ENCODE data around the gene SPATA31C1.
"Not testable (repeated sequence)": the region's sequence is repeated elsewhere in the genome, so short reads cannot be mapped to it uniquely, and the experiment has no call there.

SPATA31C1 gene

DNA sequence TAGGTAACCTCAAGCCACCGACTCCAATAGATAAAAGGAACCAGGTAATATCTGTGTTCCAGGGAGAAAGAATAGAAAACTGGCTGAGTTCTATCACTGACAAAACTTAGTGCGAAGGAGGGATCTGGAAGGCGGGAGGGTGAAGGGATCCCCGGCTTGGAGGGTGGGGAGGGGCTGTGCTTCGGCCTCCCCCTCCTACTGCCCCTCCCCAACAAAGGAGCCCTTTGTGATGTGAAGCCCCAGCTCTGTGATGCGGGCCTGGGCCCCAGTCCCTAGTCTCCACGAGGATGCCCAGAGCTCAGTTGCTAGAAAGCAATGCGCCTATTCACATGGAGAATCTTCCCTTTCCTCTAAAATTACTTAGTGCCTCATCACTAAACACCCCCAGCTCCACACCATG is at the start of gene SPATA31C1:
TSS of gene SPATA31C1 (plus strand) at position 301 of the 400 bp plus-strand sequence.
- DNase-seq (ENCODE audit: low read depth): not testable (repeated sequence)

GRCh38 chr9:87868175-87868574 is 49.6 kb upstream of the SPATA31C1 start:
- no peak for DNase-seq (ENCODE audit: low read depth)

GRCh38 chr9:87868635-87869034 is 49.1 kb upstream of the SPATA31C1 start:
- no peak for DNase-seq (ENCODE audit: low read depth)

DNA sequence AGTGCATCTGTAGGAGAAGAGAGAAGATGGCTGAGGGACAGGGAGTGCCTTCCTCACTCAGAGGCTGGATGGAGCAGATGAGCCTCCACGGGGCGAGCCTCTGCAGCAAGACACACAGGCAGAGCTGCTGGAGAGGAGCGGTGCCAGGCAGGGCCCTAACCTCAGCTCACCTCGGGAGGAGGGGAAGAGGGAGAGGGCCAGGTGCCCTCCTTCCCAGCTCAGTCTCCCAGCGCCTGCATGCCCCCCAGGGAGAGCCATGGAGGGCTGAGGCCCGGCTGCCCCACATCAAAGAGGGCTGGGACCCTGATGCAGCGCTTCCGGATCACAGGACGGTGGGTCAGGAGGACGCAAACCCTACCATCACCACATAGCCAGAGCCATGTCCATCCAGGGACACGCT is 48.7 kb upstream of the SPATA31C1 start:
- DNase-seq (ENCODE audit: low read depth): no peak

GRCh38 chr9:87871425-87872078 is 46.2 kb upstream of the SPATA31C1 start:
- DNase-seq (ENCODE audit: low read depth): no peak

GRCh38 chr9:87872079-87872624 is 45.6 kb upstream of the SPATA31C1 start:
- no peak for DNase-seq (ENCODE audit: low read depth)

DNA sequence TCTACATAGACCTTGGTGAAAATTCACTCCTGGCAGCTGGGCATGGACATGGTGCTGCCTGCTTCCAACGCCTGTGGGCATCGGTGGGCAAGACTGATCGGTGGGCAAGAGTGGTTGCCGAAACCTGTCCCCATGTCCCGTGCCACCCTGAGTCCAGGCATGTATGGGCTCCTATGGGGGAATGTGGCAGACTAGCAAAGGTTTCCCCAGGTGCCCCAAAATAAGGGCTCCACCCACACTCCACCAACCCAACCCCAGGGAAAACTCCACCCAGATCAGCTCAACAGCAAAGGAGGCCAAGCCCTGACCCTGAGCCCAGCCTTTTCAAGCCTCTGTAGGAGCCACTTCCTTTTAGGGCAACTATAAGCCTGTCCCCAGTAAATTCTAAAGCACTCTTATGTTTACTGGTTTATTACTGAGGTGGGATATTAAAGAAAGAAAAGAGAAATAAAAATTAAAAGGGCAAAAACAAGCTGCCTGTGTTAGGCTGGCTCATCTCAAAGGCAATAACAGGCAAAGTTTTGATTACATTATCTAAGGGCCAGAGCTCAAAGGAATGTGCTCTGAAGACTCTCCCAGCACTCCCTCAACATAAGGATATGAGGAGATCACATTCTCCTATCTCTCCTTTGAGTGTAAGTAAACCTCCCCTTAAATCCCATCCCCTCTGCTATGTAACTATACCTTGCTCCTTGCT is 44.0 kb upstream of the SPATA31C1 start:
- no peak for DNase-seq (ENCODE audit: low read depth)

DNA sequence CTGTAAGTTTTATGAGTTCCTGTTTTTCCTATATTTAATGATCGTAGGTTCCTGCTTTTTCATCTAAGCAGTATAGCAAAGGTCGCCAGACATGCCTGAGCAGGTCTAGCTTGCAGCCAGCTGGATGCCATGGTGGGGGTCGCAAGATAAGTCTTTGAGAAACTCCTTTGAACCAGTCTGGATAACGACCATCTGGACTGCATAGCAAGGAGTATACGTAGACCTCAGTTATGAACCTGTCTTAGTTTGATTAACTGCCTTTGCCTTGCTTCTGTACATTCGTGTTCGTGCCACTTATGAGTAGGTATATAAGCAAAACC is 43.5 kb upstream of the SPATA31C1 start:
- no peak for DNase-seq (ENCODE audit: low read depth)

DNA sequence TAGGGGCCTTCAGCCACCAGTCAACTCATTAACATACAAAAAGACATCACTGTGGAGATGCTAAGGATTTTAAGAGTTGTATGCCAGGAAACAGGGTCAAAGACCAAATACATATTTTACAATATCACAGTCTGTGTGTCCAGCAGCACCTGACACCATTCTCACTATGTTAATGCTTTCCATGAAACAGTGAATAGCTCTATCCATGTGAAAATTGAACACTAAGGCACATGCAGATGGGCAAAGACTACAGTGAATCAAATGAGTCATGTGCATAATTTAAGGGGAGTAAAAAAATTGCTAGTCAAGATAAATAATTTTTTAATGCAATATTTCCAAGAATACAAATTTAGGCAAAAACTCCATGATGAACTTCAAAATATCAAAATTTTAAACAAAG is 42.7 kb upstream of the SPATA31C1 start:
- DNase-seq (ENCODE audit: low read depth): no peak

- no peak for DNase-seq (ENCODE audit: low read depth)
These were observed 41.8 kb upstream of the SPATA31C1 start for GRCh38 chr9:87875831-87876545.

GRCh38 chr9:87876708-87877107 is 41.1 kb upstream of the SPATA31C1 start:
- DNase-seq (ENCODE audit: low read depth): no peak

DNA sequence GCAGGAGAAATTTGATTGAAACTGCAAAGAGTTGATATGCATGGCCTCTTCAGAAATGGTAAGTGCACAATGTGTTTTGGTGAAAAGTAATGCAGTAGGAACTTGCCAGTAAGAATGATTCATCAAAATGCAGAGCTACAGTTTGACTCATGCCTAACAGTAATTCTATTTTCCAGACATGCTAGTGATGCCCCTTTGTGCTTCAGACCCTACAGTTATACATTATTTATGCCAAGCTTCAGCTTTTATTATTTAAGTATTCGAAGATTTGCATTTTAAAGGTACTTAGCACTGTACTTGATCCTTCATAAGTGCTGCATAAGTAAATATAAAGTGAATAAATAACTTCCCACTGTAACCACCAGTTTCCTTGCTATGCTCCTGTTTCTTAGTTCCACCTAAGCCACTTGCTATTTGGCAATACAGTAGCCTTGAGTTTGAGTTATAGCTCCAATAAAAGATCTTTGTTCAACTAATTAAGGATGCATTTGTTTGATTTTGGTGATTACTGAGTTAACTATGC is 38.7 kb upstream of the SPATA31C1 start:
- no peak for DNase-seq (ENCODE audit: low read depth)

GRCh38 chr9:87880116-87880515 is 37.6 kb upstream of the SPATA31C1 start:
- no peak for DNase-seq (ENCODE audit: low read depth)

- no peak for DNase-seq (ENCODE audit: low read depth)
These were observed 37.1 kb upstream of the SPATA31C1 start for GRCh38 chr9:87880683-87881082.

DNA sequence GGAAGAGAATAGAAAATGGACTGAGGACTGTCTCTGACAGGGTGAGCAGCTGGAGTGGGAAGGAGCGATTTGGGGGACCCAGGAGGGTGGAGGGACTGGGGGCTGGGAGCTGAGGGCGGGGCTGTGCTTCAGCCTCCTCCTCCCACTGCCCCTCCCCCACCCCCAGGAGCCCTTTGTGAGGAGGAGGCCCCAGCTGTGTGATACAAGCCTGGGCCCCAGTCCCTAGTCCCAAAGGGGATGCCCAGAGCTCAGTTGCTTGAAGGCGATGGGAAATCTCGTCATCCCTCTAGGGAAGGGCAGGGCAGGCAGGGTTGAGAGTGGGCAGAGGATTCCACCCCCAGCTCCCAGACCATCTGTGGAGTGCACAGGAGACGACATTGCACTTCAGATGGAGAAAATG is 35.1 kb upstream of the SPATA31C1 start, which contains the start of gene SPATA31E1:
TSS of gene SPATA31E1 (plus strand) at position 251 of the 400 bp plus-strand sequence. CDS start at position 266, 15 bp downstream.
- DNase-seq (ENCODE audit: low read depth): no peak

DNA sequence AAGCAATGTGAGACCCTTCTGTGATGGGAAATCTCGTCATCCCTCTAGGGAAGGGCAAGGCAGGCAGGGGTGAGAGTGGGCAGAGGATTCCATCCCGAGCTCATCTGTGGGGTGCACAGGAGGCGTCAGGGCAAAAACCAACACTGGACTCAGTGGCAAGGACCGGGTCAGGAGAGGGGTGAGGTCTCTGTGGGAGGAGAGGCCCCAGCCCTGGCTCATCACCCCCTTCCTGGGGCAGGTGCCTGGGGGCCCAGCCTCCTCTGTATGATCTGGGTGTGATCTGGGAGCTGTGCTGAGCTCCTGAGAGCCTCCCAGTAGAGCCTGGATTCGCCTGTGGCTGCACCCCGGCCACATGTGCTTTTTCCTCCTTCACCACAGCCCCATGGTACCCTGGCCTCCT is 34.5 kb upstream of the SPATA31C1 start:
- DNase-seq (ENCODE audit: low read depth): no peak

GRCh38 chr9:87883990-87884389 is 33.8 kb upstream of the SPATA31C1 start:
- DNase-seq (ENCODE audit: low read depth): no peak

DNA sequence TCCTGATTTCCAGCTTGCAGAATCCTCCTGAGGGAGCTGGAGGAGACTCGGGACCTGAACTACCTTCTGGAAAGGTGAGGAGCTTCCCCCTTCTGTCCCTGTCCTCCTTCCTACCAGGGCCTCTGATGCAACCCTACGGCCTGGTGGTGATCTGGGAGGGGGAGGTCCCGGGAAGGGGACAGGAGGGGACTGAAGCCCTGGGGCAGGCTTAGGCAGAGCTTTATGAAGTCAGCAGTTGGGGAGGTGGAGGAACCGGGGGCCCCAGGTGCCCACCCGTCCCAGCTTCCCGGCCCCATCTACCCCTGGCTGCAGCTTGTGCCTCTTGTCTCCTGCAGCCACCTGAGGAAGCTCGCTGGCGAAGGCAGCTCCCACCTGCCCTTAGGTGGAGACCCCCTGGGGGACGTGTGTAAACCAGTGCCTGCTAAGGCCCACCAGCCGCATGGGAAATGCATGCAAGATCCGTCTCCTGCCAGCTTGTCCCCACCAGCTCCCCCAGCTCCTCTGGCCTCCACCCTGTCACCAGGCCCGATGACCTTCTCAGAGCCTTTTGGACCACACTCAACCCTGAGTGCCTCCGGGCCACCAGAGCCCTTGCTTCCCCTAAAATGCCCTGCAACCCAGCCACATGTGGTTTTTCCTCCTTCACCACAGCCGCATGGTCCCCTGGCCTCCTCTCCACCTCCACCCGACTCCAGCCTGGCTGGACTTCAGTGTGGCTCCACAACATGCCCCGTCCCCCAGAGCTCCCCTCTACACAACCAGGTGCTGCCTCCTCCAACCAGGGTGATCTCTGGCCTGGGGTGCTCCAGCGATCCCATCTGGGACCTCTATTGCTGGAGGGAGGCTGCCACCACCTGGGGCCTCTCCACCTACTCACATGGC is 32.9 kb upstream of the SPATA31C1 start:
- DNase-seq (ENCODE audit: low read depth): no peak

- no peak for DNase-seq (ENCODE audit: low read depth)
These were observed 32.1 kb upstream of the SPATA31C1 start for GRCh38 chr9:87885484-87886189.

DNA sequence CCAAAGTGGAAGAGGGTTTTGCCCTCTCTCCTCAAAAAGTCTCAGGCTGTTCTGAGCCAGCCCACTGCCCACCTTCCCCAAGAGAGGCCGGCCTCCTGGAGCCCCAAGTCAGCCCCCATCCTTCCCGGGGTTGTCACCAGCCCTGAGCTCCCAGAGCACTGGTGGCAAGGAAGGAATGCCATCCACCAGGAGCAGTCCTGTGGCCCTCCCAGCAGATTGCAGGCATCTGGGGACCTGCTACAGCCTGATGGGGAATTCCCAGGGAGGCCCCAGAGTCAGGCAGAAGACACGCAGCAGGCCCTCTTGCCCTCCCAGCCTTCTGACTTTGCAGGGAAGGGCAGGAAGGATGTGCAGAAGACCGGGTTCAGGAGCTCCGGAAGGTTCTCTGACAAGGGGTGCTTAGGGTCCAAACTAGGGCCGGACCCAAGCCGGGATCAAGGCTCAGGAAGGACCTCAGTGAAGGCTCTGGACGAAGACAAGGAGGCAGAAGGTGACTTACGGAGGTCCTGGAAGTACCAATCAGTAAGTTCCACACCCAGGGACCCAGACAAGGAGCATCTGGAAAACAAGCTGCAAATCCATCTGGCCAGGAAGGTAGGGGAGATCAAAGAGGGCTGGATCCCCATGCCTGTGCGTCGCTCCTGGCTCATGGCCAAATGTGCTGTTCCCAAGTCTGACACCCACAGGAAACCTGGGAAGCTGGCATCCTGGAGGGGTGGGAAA is 31.4 kb upstream of the SPATA31C1 start:
- no peak for DNase-seq (ENCODE audit: low read depth)

Data from T-helper 22 cell (primary cell).